ENCODE data around the gene PTGIS. TPM values are rescaled to one million over a fixed set of nuclear protein-coding genes. Genes with fewer than 3 reads are reported as not detected.
"Not testable (repeated sequence)": the region's sequence is repeated elsewhere in the genome, so short reads cannot be mapped to it uniquely, and the experiment has no call there.

Gene PTGIS
- total RNA-seq, 2 donors from 2014 or later, result 0.08 TPM; not detected in 1

DNA sequence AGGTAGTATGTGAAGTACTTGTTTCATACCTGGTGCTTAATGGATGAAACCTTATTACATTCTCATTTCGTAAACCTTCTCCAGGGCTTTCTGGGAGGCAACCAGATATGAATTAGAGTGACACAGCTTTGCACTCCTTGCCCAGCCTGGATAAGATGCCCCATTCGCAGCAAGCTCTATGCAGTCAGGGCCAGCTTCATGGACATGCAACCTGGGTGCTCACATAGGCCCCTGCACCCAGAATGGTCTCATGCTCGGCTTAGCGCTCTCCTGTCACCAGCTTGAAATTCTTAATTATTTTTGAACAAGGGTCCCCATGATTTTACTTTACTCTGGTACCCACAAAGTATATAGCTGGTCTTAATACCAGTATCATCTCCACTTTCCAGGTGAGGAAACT lies 11.3 kb upstream of the PTGIS start:
- Mint-ChIP-seq H3K27me3 (peaks cover 0 to 2% of the 10 kb centered on the region in 2 donors), H3K36me3 (peaks cover 18% of the 10 kb centered on the region), H3K9me3 (peaks cover 3% of the 10 kb centered on the region), H3K27ac (peak overlapping the region in 1 of 2 donors; percentile 51), H3K4me3 (no peak overlapping the region), H3K4me1 (ENCODE audit: low read depth in 2 of 2) (peaks cover 18 to 35% of the 10 kb centered on the region in 2 donors)
- no peak for ATAC-seq
- DNase-seq (ENCODE audit: low spot score), result peak; percentile 12

DNA sequence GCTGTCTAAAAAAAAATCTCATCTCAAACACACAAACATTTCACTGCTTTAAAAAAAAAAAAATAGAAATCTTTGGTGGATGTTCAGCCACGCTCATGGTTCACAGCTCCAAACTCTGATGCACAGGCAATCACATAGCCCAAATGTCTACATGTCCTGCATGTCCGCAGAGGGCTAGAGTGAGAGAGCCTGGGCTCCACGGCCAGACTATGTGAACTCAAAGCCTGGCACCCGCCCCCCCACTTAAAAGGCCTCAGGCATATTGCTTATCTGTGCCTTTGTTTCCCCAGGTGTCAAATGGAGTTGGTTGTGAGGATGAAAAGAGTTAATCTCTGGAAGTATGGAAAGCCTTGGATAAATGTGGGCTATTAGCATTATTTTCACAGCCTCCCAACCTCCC lies 10.5 kb upstream of the PTGIS start:
- Mint-ChIP-seq H3K4me3 (no peak overlapping the region), H3K27ac (no peak overlapping the region), H3K27me3 (peaks cover 0 to 2% of the 10 kb centered on the region in 2 donors), H3K9me3 (peaks cover 3% of the 10 kb centered on the region), H3K4me1 (ENCODE audit: low read depth in 2 of 2) (peaks cover 15 to 34% of the 10 kb centered on the region in 2 donors), H3K36me3 (peaks cover 16% of the 10 kb centered on the region)
- peak; percentile 25 for DNase-seq (ENCODE audit: low spot score)
- ATAC-seq, result no peak

DNA sequence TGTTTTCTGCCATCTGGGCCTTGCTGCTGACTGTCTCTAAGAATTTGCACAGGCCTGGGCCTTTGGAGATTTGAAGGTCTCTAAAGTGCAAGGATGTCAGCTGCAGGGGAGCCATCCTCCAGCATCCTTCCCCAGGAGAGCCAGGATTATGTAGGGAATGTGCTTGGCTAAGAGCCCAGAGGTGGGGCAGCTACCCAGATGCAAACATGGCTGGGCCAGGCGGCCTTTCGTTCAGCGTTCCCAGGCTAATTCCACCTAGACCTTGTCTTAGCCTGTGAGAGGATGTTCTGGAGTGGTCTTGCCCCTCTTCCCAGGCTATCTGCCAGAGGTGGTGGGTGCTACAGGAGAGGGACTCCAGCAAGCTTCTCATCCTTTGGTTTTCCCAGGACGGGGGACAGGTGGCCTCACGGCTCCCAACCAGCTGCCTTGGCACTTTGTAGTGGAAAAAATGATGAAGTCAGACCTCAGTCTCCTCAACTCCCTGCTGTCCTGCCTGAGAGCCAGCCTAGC lies 7.7 kb upstream of the PTGIS start:
- Mint-ChIP-seq H3K27ac (peak overlapping the region in 1 of 2 donors; percentile 9), H3K27me3 (peaks cover 6 to 8% of the 10 kb centered on the region in 2 donors), H3K9me3 (no peaks in the 10 kb centered on the region), H3K4me1 (ENCODE audit: low read depth in 2 of 2) (peaks cover 24 to 45% of the 10 kb centered on the region in 2 donors), H3K36me3 (peaks cover 8% of the 10 kb centered on the region), H3K4me3 (no peak overlapping the region)
- DNase-seq (ENCODE audit: low spot score), result no peak
- ATAC-seq, result no peak

DNA sequence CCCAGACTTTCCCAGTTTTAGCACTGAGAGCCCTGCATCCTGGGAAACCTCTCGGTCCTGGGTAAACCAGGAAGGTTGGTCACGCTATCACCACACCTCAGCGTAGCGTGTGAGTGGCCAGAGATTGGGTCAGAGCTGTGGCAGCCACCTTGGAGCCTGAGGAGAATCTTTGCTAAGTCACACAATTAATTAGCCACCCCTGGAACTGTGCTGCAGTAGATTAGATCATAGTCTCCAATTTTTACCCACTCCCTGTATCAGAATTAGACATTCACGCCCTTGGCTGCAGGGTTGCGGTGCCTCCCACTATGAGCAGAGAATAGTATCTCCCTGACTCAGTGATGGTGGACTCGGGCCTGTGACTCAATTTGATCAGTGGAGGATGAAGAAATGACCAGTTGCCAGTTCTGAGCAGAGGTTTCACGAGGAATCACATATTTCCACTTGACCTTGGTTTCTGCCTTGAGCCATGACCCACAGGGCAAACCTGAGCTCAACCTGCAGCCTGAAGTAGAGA lies 6.0 kb upstream of the PTGIS start:
- Mint-ChIP-seq H3K27ac (peak overlapping the region in 1 of 2 donors; percentile 26), H3K36me3 (peaks cover 8% of the 10 kb centered on the region), H3K4me1 (ENCODE audit: low read depth in 2 of 2) (peaks cover 27 to 52% of the 10 kb centered on the region in 2 donors), H3K9me3 (no peaks in the 10 kb centered on the region), H3K27me3 (peaks cover 17 to 21% of the 10 kb centered on the region in 2 donors), H3K4me3 (no peak overlapping the region)
- ATAC-seq (peak in 1 of 2 donors; percentile 51), DNase-seq (ENCODE audit: low spot score) (no peak)

DNA sequence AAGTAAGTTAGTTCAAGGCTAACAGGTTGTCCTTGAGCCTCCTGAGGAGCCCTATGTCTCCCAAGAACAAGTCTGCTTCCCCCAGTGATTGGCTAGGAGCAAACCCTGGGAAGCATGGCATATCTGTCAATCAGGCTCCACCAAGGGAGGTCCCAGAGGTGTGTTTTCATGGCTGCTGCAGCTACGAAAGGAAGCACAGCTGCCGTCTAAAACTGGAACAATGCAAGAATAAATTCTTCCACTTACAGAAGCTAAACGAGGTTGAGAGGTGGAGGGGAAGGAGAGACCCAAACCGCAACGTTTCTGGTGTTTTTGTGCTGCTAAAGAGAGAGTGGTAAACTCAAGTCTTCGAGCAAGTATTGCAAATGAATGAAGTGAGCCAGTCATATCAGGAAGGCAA lies 4.9 kb upstream of the PTGIS start:
- Mint-ChIP-seq H3K4me3 (peak overlapping the region; percentile 54), H3K36me3 (peaks cover 8% of the 10 kb centered on the region), H3K27me3 (peaks cover 20 to 21% of the 10 kb centered on the region in 2 donors), H3K9me3 (no peaks in the 10 kb centered on the region), H3K4me1 (ENCODE audit: low read depth in 2 of 2) (peaks cover 28 to 48% of the 10 kb centered on the region in 2 donors), H3K27ac (no peak overlapping the region)
- no peak for ATAC-seq
- no peak for DNase-seq (ENCODE audit: low spot score)

DNA sequence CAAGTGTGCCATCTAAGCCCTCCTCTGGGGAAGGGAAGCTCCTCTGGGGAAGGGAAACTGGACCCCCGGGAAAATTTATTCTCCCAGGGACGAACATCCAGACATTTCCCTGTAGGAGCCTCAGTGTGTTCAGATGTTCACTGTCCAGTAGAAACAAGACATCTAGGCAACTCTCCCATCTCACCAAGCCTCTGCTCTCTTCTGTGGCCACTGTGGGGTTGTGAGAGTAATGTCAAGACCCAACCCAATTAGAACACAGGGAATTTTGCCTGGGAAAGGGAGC lies 3.6 kb upstream of the PTGIS start:
- no peak overlapping the region for H3K4me3 Mint-ChIP-seq
- H3K4me1 Mint-ChIP-seq (ENCODE audit: low read depth in 2 of 2), result peaks cover 21 to 35% of the 10 kb centered on the region in 2 donors
- no peak for DNase-seq (ENCODE audit: low spot score)
- peaks cover 23 to 27% of the 10 kb centered on the region in 2 donors for H3K27me3 Mint-ChIP-seq
- no peak overlapping the region for H3K27ac Mint-ChIP-seq
- H3K36me3 Mint-ChIP-seq, result peaks cover 6% of the 10 kb centered on the region
- H3K9me3 Mint-ChIP-seq, result no peaks in the 10 kb centered on the region
- no peak for ATAC-seq

DNA sequence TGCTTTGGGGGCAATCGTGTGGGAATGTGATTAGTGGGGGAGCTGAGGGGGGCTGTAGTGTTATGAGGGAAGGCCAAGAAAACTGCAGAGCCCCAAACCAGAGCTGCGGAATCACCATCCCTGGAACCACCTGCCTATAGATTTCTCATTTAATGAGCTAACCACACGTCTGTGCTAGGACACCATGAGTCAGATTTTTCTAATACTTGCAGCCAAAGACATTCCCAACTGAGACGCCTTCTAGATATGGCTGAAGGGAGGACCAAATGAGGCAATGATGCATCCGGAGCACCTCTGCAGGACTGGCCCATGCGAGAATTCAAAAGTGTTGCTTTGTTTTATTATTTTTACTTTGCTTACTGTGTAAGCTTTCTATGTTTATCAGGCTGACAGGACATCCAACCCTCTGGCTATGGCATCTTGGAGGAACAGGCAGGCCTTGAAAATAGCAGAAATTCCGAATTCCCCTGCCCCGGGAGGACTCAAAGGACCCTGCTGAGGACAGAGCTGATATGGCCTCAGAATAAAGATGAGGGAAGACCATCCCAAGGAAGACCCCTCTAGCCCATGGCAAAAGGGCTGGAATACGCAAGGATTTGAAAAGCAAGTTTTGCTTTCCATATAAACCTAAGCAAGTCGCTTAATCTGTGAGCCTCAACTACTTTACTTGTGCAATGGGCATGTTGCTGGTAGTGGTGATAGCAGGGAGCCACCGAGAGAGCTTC lies 3.1 kb upstream of the PTGIS start:
- Mint-ChIP-seq H3K9me3 (no peaks in the 10 kb centered on the region), H3K27ac (peak overlapping the region in 1 of 2 donors; percentile 39), H3K4me3 (no peak overlapping the region), H3K4me1 (ENCODE audit: low read depth in 2 of 2) (peaks cover 21 to 29% of the 10 kb centered on the region in 2 donors), H3K27me3 (peaks cover 27 to 32% of the 10 kb centered on the region in 2 donors), H3K36me3 (peaks cover 1% of the 10 kb centered on the region)
- no peak for DNase-seq (ENCODE audit: low spot score)
- ATAC-seq, result no peak

DNA sequence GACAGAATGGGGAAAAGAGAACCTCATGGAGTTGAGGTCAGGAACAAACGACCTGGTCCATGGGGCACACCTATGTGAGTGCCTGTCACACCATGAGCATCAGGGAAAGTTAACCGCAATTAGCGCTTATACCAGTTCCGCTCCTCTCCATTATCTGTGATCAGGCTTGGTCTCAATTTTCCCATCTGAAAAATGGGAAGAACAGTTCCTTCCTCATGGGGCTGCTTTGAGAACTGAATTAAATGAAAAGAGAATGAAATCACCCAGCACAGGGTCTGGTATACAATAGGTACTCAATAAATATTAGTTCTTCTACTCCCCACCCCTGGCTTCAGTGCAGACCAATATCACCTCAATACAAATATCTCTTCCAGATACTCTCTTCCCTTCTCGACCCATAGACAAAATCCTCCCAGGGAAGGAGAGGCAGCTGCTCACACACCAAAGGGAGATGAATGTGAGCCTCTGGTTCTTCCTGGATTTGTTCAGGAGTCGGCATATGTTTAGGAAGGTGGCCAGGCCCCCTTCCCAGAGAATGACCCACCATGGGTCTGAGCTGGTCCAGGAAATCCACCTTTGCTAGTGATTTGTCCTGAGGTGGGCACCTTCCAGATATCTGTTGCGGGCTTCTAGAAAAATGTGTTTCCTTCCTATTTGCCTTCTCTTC lies 2.4 kb upstream of the PTGIS start:
- Mint-ChIP-seq H3K4me3 (no peak overlapping the region), H3K4me1 (ENCODE audit: low read depth in 2 of 2) (peaks cover 21 to 29% of the 10 kb centered on the region in 2 donors), H3K36me3 (no peaks in the 10 kb centered on the region), H3K9me3 (no peaks in the 10 kb centered on the region), H3K27ac (peak overlapping the region in 1 of 2 donors; percentile 39), H3K27me3 (peaks cover 28 to 35% of the 10 kb centered on the region in 2 donors)
- DNase-seq (ENCODE audit: low spot score) (no peak), ATAC-seq (no peak)

DNA sequence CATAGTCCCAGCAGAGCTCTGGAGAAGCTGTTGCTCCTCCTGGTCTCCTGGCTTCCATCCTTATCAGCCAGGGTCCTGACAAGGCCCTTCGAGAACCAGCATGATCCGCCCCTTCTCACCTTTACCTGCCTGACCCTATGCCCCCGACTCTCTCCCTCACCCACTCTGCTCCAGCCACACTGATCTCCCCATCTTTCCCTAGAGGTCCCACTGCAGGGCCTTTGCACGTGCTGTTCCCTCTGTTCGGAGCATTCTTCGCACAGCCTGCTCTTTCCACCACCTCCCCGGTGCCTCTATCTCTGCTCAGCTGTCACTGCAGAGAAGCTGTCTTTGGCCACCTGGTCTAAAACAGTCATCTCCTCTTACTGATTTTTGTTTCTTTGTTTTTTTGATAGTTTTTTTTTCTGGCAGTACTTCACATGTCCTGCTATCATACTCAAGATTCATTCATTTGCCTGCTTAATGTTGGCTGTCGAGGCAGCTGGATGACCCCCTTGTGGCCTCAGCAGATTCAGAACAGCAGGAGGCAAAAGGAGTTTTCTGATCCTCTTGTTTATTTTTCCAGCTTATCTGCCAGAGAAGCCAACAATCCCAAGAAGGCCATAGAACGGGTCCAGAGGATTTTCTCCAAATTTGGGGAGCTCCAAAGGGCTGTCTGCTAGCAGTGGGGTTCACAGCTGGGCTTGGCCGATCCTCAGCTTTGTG lies 1.6 kb upstream of the PTGIS start:
- ATAC-seq (peak in 1 of 2 donors; percentile 8), DNase-seq (ENCODE audit: low spot score) (no peak)
- Mint-ChIP-seq H3K4me1 (ENCODE audit: low read depth in 2 of 2) (peaks cover 21 to 29% of the 10 kb centered on the region in 2 donors), H3K9me3 (no peaks in the 10 kb centered on the region), H3K27me3 (peaks cover 28 to 35% of the 10 kb centered on the region in 2 donors), H3K4me3 (no peak overlapping the region), H3K36me3 (no peaks in the 10 kb centered on the region), H3K27ac (peak overlapping the region in 1 of 2 donors; percentile 39)

DNA sequence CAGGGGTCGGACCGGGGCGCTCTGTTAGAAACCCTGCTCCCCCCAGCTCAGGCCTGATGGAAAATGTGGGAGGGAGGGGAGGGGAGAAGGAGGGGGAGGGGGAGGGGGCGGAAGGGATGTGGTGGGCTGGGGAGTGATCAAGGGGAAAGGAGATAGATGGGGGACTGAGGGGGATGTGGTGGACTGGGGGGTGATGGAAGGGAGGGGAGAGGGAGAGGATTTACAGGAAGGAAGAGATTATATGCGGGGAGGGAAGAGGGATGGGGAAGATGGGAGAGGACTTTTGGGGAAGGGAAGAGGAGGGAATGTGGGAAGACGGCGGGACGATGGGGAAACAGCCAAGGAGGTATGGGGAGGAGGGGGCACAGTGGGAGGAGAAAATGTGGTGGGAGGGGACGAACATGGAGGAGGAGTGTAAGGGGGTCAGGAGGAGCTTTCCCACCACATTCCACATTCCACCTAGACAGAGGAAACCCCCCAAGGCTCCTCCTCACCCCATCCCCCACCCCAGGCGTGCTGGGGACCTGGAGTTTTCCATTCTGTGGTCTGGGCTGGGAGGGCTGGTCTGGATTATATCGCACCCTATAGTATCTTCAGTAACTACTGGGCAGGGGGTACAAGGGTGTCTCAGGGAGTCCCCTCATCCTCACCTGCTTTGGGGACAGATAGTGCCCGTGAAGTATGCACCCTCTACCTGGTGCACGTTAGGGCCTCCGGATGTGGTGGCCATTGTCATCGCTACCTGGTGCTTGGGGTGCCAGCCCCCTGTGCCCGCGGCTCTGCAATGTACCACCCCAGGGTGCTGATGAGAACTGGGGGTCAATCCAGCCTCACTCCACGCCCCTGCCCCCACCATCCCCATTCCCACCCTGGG lies 578 bp upstream of the PTGIS start:
- H3K4me3 Mint-ChIP-seq, result peak overlapping the region; percentile 27
- H3K27me3 Mint-ChIP-seq, result peaks cover 31 to 35% of the 10 kb centered on the region in 2 donors
- H3K4me1 Mint-ChIP-seq (ENCODE audit: low read depth in 2 of 2), result peaks cover 21 to 23% of the 10 kb centered on the region in 2 donors
- ATAC-seq (peak in 1 of 2 donors; percentile 34), DNase-seq (ENCODE audit: low spot score) (no peak)
- H3K27ac Mint-ChIP-seq, result no peak overlapping the region
- H3K36me3 Mint-ChIP-seq, result no peaks in the 10 kb centered on the region
- H3K9me3 Mint-ChIP-seq, result no peaks in the 10 kb centered on the region

DNA sequence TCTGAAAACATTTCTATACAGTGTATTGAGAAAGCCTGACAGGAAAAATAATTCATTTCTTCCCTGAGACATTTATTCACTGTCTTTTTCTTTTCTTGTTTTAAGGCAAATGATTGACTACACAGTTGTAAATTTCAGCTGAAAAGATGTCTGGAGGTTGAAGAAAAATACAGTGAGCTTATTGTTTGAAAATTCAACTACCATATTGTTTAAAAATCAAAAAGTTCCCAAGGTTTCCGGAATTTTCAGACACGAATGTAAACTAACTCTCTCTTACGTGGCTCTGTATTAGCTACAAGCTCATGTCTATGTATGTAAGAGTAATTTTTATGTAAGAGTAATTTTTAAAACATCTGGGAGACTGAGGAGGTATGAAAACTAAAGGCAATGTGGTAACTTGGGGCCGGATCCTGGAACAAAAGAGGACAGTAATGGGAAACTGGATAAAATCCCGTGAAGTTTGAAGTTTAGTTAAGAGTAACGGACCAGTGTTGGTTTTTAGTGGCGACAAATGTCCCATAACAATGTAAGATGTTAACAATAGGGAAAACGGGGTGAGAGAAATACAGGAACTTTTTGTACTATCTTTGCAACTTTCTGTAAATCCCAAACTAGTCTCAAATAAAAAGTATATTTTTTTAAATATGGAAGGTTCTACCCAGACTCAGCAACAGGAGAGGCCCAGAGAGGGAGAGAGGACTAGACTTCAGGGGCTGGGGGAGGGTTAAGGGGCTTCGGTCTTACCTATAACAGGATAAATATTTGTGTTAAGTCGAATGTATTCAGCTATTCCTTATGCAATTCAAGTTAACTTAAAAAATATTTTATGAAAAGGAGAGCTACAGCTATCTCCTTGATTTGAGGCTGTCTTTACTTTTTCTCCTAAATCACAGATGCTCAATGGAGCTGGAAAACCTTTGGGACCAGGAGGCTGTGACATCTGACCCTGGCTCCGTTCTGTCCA lies 1.3 kb downstream of the PTGIS start:
- Mint-ChIP-seq H3K27ac (no peak overlapping the region), H3K4me3 (no peak overlapping the region), H3K4me1 (ENCODE audit: low read depth in 2 of 2) (peaks cover 16 to 21% of the 10 kb centered on the region in 2 donors), H3K9me3 (no peaks in the 10 kb centered on the region), H3K36me3 (no peaks in the 10 kb centered on the region), H3K27me3 (peaks cover 31 to 35% of the 10 kb centered on the region in 2 donors)
- DNase-seq (ENCODE audit: low spot score) (no peak), ATAC-seq (no peak)

DNA sequence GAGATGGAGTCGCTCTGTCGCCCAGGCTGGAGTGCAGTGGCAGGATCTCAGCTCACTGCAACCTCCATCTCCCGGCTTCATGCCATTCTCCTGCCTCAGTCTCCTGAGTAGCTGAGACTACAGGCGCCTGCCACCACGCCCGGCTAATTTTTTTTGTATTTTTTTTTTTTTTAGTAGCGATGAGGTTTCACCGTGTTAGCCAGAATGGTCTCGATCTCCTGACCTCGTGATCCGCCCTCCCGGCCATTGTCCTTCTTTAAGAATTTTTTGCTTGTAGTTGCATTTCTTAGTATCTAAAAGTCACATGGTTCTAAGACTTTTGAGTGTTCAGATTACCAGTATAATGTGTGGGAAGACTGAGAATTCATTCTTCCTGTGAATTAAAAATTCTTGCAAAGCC lies 2.9 kb downstream of the PTGIS start:
- Mint-ChIP-seq H3K4me1 (ENCODE audit: low read depth in 2 of 2) (peaks cover 16 to 21% of the 10 kb centered on the region in 2 donors), H3K27me3 (peaks cover 29 to 31% of the 10 kb centered on the region in 2 donors)
- not testable (repeated sequence) for H3K27ac Mint-ChIP-seq; ATAC-seq; H3K4me3 Mint-ChIP-seq; H3K9me3 Mint-ChIP-seq; H3K36me3 Mint-ChIP-seq; DNase-seq (ENCODE audit: low spot score)
